Suprapubic skin (tissue), 4 donors: ENCODE measurements around the gene TBC1D5.

Experiments
- POLR2A ChIP-seq, 2 donors: fragments of 450-650 bp; IDR thresholded peaks; one replicate each; pipeline ENCODE4 v1.6.1; 2017; ENCODE audit warnings: antibody characterized with exemption in 2 of 2, mild to moderate bottlenecking in 2 of 2, moderate library complexity in 2 of 2
- POLR2AphosphoS5 ChIP-seq, 3 donors: sonication (generic); formaldehyde crosslinking; IDR thresholded peaks; one replicate each; pipeline ENCODE4 v1.6.1; 2017; ENCODE audit warnings: antibody characterized with exemption in 3 of 3
- TF ChIP-seq, protein P1 (sequence below), 2 donors: fragments of 200-600 bp in 1 of 2; fragments of 450-650 bp in 1 of 2; sonication (generic) in 1 of 2; IDR thresholded peaks; one replicate each; pipeline ENCODE4 v1.5.1; 2016 to 2019; ENCODE audit warnings: antibody characterized with exemption in 2 of 2, mild to moderate bottlenecking in 1 of 2, moderate library complexity in 1 of 2

DNA sequence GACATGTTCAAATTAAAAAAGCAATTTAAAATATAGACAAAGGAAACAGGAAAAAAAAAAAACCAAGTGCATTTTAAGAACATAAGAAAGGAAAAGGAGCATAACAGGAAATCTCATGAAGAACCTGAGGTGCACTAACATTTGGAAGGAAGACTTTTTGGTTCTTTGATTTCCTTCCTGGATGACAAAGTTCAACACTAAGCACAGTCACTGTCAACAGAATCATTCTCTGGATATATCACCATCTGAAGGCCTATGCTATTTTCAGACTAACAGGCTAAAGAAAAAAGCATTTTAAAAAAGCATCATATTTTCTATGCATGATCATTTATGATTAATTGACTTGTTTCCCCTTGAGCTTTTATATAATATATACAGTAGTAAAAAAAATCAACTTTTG lies 508.0 kb downstream of the TBC1D5 start:
- TF ChIP-seq, protein P1, sequence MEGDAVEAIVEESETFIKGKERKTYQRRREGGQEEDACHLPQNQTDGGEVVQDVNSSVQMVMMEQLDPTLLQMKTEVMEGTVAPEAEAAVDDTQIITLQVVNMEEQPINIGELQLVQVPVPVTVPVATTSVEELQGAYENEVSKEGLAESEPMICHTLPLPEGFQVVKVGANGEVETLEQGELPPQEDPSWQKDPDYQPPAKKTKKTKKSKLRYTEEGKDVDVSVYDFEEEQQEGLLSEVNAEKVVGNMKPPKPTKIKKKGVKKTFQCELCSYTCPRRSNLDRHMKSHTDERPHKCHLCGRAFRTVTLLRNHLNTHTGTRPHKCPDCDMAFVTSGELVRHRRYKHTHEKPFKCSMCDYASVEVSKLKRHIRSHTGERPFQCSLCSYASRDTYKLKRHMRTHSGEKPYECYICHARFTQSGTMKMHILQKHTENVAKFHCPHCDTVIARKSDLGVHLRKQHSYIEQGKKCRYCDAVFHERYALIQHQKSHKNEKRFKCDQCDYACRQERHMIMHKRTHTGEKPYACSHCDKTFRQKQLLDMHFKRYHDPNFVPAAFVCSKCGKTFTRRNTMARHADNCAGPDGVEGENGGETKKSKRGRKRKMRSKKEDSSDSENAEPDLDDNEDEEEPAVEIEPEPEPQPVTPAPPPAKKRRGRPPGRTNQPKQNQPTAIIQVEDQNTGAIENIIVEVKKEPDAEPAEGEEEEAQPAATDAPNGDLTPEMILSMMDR (IDR thresholded peaks at IDR 0.05) = no peak
- TF ChIP-seq POLR2AphosphoS5 (IDR thresholded peaks at IDR 0.05) (no peak), POLR2A (IDR thresholded peaks at IDR 0.05) (no peak)
